DOHH2 (cell line): Measurements from ENCODE around the gene ZNF146.
"Not testable (repeated sequence)": the region's sequence is repeated elsewhere in the genome, so short reads cannot be mapped to it uniquely, and the experiment has no call there.

Source experiments
- H3F3A ChIP-seq: fragments of 200-600 bp; sonication (generic), shearing (Covaris generic); 2 replicates; pipeline ENCODE4 v1.6.0; 2016; ENCODE audit warnings: antibody characterized with exemption, mild to moderate bottlenecking; ENCODE audit not compliant: control insufficient read depth, insufficient read depth
- H3K27ac ChIP-seq: fragments of 200-600 bp; sonication (generic); 2 replicates; pipeline ENCODE4 v1.5.1; 2014; ENCODE audit warnings: low read depth, mild to moderate bottlenecking, low read length, moderate library complexity
- H3K27me3 ChIP-seq: fragments of 200-600 bp; sonication (generic); 2 replicates; pipeline ENCODE4 v1.6.1; 2014; ENCODE audit warnings: mild to moderate bottlenecking, low read length, mixed read lengths; ENCODE audit not compliant: control insufficient read depth
- H3K36me3 ChIP-seq: fragments of 200-600 bp; sonication (generic); 2 replicates; pipeline ENCODE4 v1.6.1; 2014; ENCODE audit warnings: mild to moderate bottlenecking, low read length, moderate library complexity, mixed read lengths; ENCODE audit not compliant: control insufficient read depth
- H3K4me1 ChIP-seq: fragments of 200-600 bp; sonication (generic); 2 replicates; pipeline ENCODE4 v1.6.1; 2014; ENCODE audit warnings: mild to moderate bottlenecking, low read length, mixed read lengths; ENCODE audit not compliant: control insufficient read depth
- H3K4me2 ChIP-seq: fragments of 200-600 bp; sonication (generic); 2 replicates; pipeline ENCODE4 v1.6.0; 2014; ENCODE audit warnings: mild to moderate bottlenecking, low read length, moderate library complexity
- H3K4me3 ChIP-seq: fragments of 200-600 bp; sonication (generic); 2 replicates; pipeline ENCODE4 v1.5.1; 2014; ENCODE audit warnings: mild to moderate bottlenecking, low read length, mixed read lengths
- H3K79me2 ChIP-seq: fragments of 200-600 bp; sonication (generic); 2 replicates; pipeline ENCODE4 v1.6.1; 2014; ENCODE audit warnings: mild to moderate bottlenecking, low read length, mixed read lengths; ENCODE audit not compliant: control insufficient read depth
- H3K9me2 ChIP-seq: fragments of 200-600 bp; sonication (generic); replicated peaks from 2 replicates; pipeline ENCODE4 v1.6.1; 2014; ENCODE audit warnings: mild to moderate bottlenecking, low read length, mixed read lengths; ENCODE audit not compliant: control insufficient read depth
- H3K9me3 ChIP-seq: fragments of 200-600 bp; sonication (generic); 2 replicates; pipeline ENCODE4 v1.6.1; 2014; ENCODE audit warnings: antibody characterized with exemption, low read length, mixed read lengths; ENCODE audit not compliant: control insufficient read depth, insufficient read depth
- H4K20me1 ChIP-seq: fragments of 200-600 bp; sonication (generic); 2 replicates; pipeline ENCODE4 v1.6.0; 2014; ENCODE audit warnings: low read depth, mild to moderate bottlenecking, antibody characterized with exemption, low read length, moderate library complexity; ENCODE audit not compliant: control insufficient read depth, insufficient read depth
- CTCF ChIP-seq: fragments of 200-600 bp; sonication (generic); IDR thresholded peaks from one replicate; pipeline ENCODE4 v1.5.1; 2014; ENCODE audit warnings: antibody characterized with exemption, mild to moderate bottlenecking, low read depth, low read length; ENCODE audit not compliant: poor library complexity, severe bottlenecking
- EZH2phosphoT487 ChIP-seq: fragments of 200-600 bp; sonication (generic); IDR thresholded peaks from 2 replicates; pipeline ENCODE4 v1.6.1; 2017; ENCODE audit warnings: borderline replicate concordance, mild to moderate bottlenecking, antibody characterized with exemption, low read length, moderate library complexity, mixed read lengths

Gene ZNF146

GRCh38 chr19:36225219-36225892 lies 10.4 kb downstream of the ZNF146 start:
- no peak for TF ChIP-seq EZH2phosphoT487
- no peak for TF ChIP-seq CTCF
- Histone ChIP-seq H3K4me1 (peaks cover 19% of the 10 kb centered on the region), H3K79me2 (peaks cover 93% of the 10 kb centered on the region), H3K27ac (0 out of 2 replicates have a peak overlapping the region, but pooled peaks have one; percentile 4), H3K9me3 (no peaks in the 10 kb centered on the region), H3K4me2 (0 out of 2 replicates have a peak overlapping the region, but pooled peaks have one; percentile 10), H3F3A (peaks cover 4% of the 10 kb centered on the region; the same call in 1 of the 2 replicates), H3K9me2 (no peaks in the 10 kb centered on the region), H3K27me3 (no peaks in the 10 kb centered on the region), H3K4me3 (no peak overlapping the region), H3K36me3 (peaks cover 90% of the 10 kb centered on the region), H4K20me1 (peaks cover 15% of the 10 kb centered on the region)

- H3K4me2 ChIP-seq, H3K4me3 ChIP-seq, H3K9me3 ChIP-seq, H3K27ac ChIP-seq, H4K20me1 ChIP-seq, H3K4me1 ChIP-seq, H3F3A ChIP-seq, H3K9me2 ChIP-seq, H3K27me3 ChIP-seq: not testable (repeated sequence)
- Histone ChIP-seq H3K36me3 (peaks cover 86% of the 10 kb centered on the region), H3K79me2 (peaks cover 14% of the 10 kb centered on the region)
Observed at GRCh38 chr19:36233626-36234025, 18.7 kb downstream of the ZNF146 start.

GRCh38 chr19:36236304-36236945 lies 21.5 kb downstream of the ZNF146 start:
- no peaks in the 10 kb centered on the region for H3K9me2 ChIP-seq

More at GRCh38 chr19:36236304-36236945, 21.5 kb downstream of the ZNF146 start:
- no peak overlapping the region for H3K4me2 ChIP-seq
- TF ChIP-seq EZH2phosphoT487 (no peak), CTCF (no peak)
- H3K4me3 ChIP-seq = no peak overlapping the region
- H3K27ac ChIP-seq = no peak overlapping the region
- H3K27me3 ChIP-seq = no peaks in the 10 kb centered on the region
- H4K20me1 ChIP-seq = no peaks in the 10 kb centered on the region
- peaks cover 2% of the 10 kb centered on the region; the same call in 1 of the 2 replicates for H3K79me2 ChIP-seq
- peaks cover 62% of the 10 kb centered on the region for H3K36me3 ChIP-seq
- H3K9me3 ChIP-seq = no peaks in the 10 kb centered on the region
- no peaks in the 10 kb centered on the region for H3K4me1 ChIP-seq
- H3F3A ChIP-seq = peaks cover 4% of the 10 kb centered on the region; the same call in 1 of the 2 replicates
